WTC11 (cell line): ENCODE results near the gene CCL7. TPM values are rescaled to one million over a fixed set of nuclear protein-coding genes. Genes with fewer than 3 reads are reported as not detected.

Experiments used
- ATAC-seq: fragments of 200-7000 bp; cut with Tn5 transposase; 2 replicates; pipeline ENCODE4 v1.10.0; 2021; ENCODE audit warnings: mild to moderate bottlenecking, moderate library complexity
- CTCF ChIA-PET: fragments of 300-600 bp; sonication (Branson Sonifier 250); formaldehyde crosslinking; loops from one replicate; lab custom pipeline; 2021; ENCODE audit warnings: antibody characterized with exemption; lab: Charles Lee
- POLR2A ChIA-PET: fragments of 350-600 bp; sonication (Branson Sonifier 250); formaldehyde crosslinking; loops from one replicate; lab custom pipeline; 2021; ENCODE audit warnings: antibody characterized with exemption; lab: Charles Lee
- DNase-seq: peaks from one replicate; pipeline ENCODE4 v3.0.0; 2021; ENCODE audit warnings: low spot score
- H3K27ac Mint-ChIP-seq: 2 replicates; pipeline ENCODE4 v1.8.0; 2021; ENCODE audit warnings: mixed read lengths
- H3K27me3 Mint-ChIP-seq: 2 replicates; pipeline ENCODE4 v1.8.0; 2021; ENCODE audit warnings: low read depth, mild to moderate bottlenecking, moderate library complexity, mixed read lengths
- H3K36me3 Mint-ChIP-seq: 2 replicates; pipeline ENCODE4 v1.8.0; 2021; ENCODE audit warnings: mixed read lengths
- H3K4me1 Mint-ChIP-seq: 2 replicates; pipeline ENCODE4 v1.8.0; 2022; ENCODE audit warnings: mixed read lengths
- H3K4me3 Mint-ChIP-seq: 2 replicates; pipeline ENCODE4 v1.8.0; 2021; ENCODE audit warnings: mild to moderate bottlenecking, moderate library complexity, mixed read lengths
- H3K9me3 Mint-ChIP-seq: 2 replicates; pipeline ENCODE4 v1.8.0; 2021; ENCODE audit warnings: mixed read lengths
- ESRRA ChIP-seq: sonication (generic); formaldehyde crosslinking; IDR thresholded peaks from 2 replicates; pipeline ENCODE4 v1.8.1; 2022; ENCODE audit warnings: mild to moderate bottlenecking, missing genetic modification reagents, borderline replicate concordance
- ETV6 ChIP-seq: sonication (generic); formaldehyde crosslinking; IDR thresholded peaks from 2 replicates; pipeline ENCODE4 v1.8.1; 2022; ENCODE audit warnings: mild to moderate bottlenecking, missing genetic modification reagents
- FOXK1 ChIP-seq: sonication (generic); formaldehyde crosslinking; IDR thresholded peaks from 2 replicates; pipeline ENCODE4 v1.8.0; 2022; ENCODE audit warnings: mild to moderate bottlenecking, moderate library complexity, missing genetic modification reagents
- FOXP1 ChIP-seq: sonication (generic); formaldehyde crosslinking; IDR thresholded peaks from 2 replicates; pipeline ENCODE4 v1.8.0; 2022; ENCODE audit warnings: missing genetic modification reagents, mild to moderate bottlenecking, moderate library complexity, borderline replicate concordance
- GTF2I ChIP-seq: fragments of 250-450 bp; sonication (Bioruptor Pico); conservative IDR thresholded peaks from 2 replicates; pipeline ENCODE4 v1.4.0; 2021; ENCODE audit warnings: mild to moderate bottlenecking
- IRF2 ChIP-seq: sonication (generic); formaldehyde crosslinking; IDR thresholded peaks from 2 replicates; pipeline ENCODE4 v1.8.0; 2022; ENCODE audit warnings: low read depth, missing genetic modification reagents, borderline replicate concordance
- JUN ChIP-seq: sonication (generic); formaldehyde crosslinking; IDR thresholded peaks from 2 replicates; pipeline ENCODE4 v1.8.0; 2023; ENCODE audit warnings: mild to moderate bottlenecking, missing genetic modification reagents
- SP1 ChIP-seq: sonication (generic); formaldehyde crosslinking; conservative IDR thresholded peaks from 2 replicates; pipeline ENCODE4 v1.8.1; 2022; ENCODE audit warnings: missing genetic modification reagents
- TCF7 ChIP-seq: sonication (generic); formaldehyde crosslinking; IDR thresholded peaks from 2 replicates; pipeline ENCODE4 v1.8.0; 2022; ENCODE audit warnings: mild to moderate bottlenecking, low read depth, missing genetic modification reagents, moderate library complexity
- ZNF121 ChIP-seq: sonication (generic); formaldehyde crosslinking; IDR thresholded peaks from 2 replicates; pipeline ENCODE4 v1.8.0; 2023; ENCODE audit warnings: missing genetic modification reagents
- ZNF138 ChIP-seq: sonication (generic); formaldehyde crosslinking; conservative IDR thresholded peaks from 2 replicates; pipeline ENCODE4 v1.8.1; 2022; ENCODE audit warnings: mild to moderate bottlenecking, moderate library complexity, missing genetic modification reagents
- total RNA-seq: library from RNA; stranded (reverse); gene quantifications from 3 replicates; pipeline ENCODE4 v1.2.3, GENCODE V29; 2021
- TF ChIP-seq, protein P1 (sequence below): sonication (generic); formaldehyde crosslinking; IDR thresholded peaks from 2 replicates; pipeline ENCODE4 v1.8.0; 2023; ENCODE audit warnings: mild to moderate bottlenecking, missing genetic modification reagents
- TF ChIP-seq, protein P2 (sequence below): fragments of 250-450 bp; sonication (Bioruptor Pico); IDR thresholded peaks from 2 replicates; pipeline ENCODE4 v1.9.0; 2021; ENCODE audit warnings: moderate library complexity, mild to moderate bottlenecking, inconsistent platforms, borderline replicate concordance
- TF ChIP-seq, protein P3 (sequence below): sonication (generic); formaldehyde crosslinking; IDR thresholded peaks from 2 replicates; pipeline ENCODE4 v1.8.1; 2022; ENCODE audit warnings: low read depth, missing genetic modification reagents, borderline replicate concordance
- TF ChIP-seq, protein P4 (sequence below): fragments of 250-450 bp; sonication (Bioruptor Pico); IDR thresholded peaks from 2 replicates; pipeline ENCODE4 v1.9.0; 2021; ENCODE audit warnings: mild to moderate bottlenecking, borderline replicate concordance
- TF ChIP-seq, protein P5 (sequence below): sonication (generic); formaldehyde crosslinking; IDR thresholded peaks from 2 replicates; pipeline ENCODE4 v1.8.1; 2023; ENCODE audit warnings: mild to moderate bottlenecking, missing genetic modification reagents, moderate library complexity
- TF ChIP-seq, protein P6 (sequence below): sonication (generic); formaldehyde crosslinking; IDR thresholded peaks from 2 replicates; pipeline ENCODE4 v1.8.0; 2022; ENCODE audit warnings: missing genetic modification reagents

The CCL7 gene
- total RNA-seq, 1 experiment from 2014 or later = not detected

DNA sequence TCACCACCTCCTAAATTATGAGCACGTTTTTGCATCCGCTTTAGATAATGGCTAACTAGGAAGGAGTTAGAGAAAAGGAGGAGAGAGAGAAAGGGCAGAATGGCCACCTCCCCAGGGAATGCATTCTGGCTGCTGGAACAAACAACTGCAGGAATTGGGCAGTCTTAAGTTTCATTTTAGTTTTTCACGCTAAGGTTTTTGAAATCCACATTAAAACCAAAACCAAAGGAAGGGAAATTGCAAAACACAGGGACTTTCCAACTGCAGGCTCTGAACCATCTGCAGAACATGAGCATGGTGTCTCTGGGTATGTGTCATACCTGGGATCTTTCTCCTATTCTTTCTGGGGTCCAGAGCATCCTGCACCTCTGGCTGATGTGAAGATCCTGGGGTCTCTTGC lies 37.1 kb downstream of the CCL7 start:
- ATAC-seq (no peak), DNase-seq (no peak)
- POLR2A ChIA-PET = interaction anchor here (0.9 kb wide), 1 partner anchor 105 kb away, joined by 3 read pairs; no protein-coding TSS in a partner anchor
- Mint-ChIP-seq H3K27me3 (no peaks in the 10 kb centered on the region; the same call in 1 of the 2 replicates), H3K4me3 (no peak overlapping the region), H3K36me3 (no peaks in the 10 kb centered on the region), H3K27ac (no peak overlapping the region), H3K9me3 (no peaks in the 10 kb centered on the region), H3K4me1 (peaks cover 5% of the 10 kb centered on the region)
- TF ChIP-seq ETV6 (CRISPR knock-in tag) (no peak), ESRRA (no peak), ZNF138 (no peak), ZNF121 (CRISPR knock-in tag) (no peak), JUN (no peak)
- TF ChIP-seq, protein P1, sequence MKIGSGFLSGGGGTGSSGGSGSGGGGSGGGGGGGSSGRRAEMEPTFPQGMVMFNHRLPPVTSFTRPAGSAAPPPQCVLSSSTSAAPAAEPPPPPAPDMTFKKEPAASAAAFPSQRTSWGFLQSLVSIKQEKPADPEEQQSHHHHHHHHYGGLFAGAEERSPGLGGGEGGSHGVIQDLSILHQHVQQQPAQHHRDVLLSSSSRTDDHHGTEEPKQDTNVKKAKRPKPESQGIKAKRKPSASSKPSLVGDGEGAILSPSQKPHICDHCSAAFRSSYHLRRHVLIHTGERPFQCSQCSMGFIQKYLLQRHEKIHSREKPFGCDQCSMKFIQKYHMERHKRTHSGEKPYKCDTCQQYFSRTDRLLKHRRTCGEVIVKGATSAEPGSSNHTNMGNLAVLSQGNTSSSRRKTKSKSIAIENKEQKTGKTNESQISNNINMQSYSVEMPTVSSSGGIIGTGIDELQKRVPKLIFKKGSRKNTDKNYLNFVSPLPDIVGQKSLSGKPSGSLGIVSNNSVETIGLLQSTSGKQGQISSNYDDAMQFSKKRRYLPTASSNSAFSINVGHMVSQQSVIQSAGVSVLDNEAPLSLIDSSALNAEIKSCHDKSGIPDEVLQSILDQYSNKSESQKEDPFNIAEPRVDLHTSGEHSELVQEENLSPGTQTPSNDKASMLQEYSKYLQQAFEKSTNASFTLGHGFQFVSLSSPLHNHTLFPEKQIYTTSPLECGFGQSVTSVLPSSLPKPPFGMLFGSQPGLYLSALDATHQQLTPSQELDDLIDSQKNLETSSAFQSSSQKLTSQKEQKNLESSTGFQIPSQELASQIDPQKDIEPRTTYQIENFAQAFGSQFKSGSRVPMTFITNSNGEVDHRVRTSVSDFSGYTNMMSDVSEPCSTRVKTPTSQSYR (CRISPR knock-in tag) = no peak
- TF ChIP-seq, protein P2, sequence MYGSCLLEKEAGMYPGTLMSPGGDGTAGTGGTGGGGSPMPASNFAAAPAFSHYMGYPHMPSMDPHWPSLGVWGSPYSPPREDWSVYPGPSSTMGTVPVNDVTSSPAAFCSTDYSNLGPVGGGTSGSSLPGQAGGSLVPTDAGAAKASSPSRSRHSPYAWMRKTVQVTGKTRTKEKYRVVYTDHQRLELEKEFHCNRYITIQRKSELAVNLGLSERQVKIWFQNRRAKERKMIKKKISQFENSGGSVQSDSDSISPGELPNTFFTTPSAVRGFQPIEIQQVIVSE (CRISPR knock-in tag) = no peak
- CTCF ChIA-PET = interaction anchor here (0.6 to 12.7 kb wide), 21 partner anchors 9 to 556 kb away, joined by 3 to 166 read pairs (median 3); partner anchors contain the start of genes CCL1 and CCL7

DNA sequence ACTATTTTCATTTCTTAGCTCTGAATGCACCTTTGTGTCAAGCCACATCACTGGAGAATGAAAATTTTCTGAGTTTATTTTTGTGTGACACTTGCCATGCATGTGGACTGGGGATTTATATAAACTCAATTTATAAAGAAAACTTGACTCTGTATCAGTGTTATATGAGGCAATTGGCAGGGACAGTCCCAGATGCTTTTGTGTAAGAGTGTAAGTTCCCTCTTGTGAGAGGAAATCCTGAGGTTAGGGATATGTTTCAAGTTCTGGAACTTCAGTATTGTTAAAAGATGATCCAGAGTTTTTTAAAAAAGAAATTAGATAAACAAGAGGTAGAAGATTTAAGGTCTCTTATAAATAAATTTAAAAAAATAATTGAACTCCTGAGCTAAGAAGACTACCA lies 38.4 kb downstream of the CCL7 start:
- no peak for DNase-seq
- TF ChIP-seq SP1 (no peak), FOXP1 (no peak), IRF2 (CRISPR knock-in tag) (no peak)
- TF ChIP-seq, protein P3, sequence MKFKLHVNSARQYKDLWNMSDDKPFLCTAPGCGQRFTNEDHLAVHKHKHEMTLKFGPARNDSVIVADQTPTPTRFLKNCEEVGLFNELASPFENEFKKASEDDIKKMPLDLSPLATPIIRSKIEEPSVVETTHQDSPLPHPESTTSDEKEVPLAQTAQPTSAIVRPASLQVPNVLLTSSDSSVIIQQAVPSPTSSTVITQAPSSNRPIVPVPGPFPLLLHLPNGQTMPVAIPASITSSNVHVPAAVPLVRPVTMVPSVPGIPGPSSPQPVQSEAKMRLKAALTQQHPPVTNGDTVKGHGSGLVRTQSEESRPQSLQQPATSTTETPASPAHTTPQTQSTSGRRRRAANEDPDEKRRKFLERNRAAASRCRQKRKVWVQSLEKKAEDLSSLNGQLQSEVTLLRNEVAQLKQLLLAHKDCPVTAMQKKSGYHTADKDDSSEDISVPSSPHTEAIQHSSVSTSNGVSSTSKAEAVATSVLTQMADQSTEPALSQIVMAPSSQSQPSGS (CRISPR knock-in tag) = no peak
- ATAC-seq = no peak
- Mint-ChIP-seq H3K36me3 (no peaks in the 10 kb centered on the region), H3K27me3 (peaks cover 4% of the 10 kb centered on the region; the same call in 1 of the 2 replicates), H3K4me1 (peaks cover 5% of the 10 kb centered on the region), H3K9me3 (no peaks in the 10 kb centered on the region), H3K27ac (no peak overlapping the region), H3K4me3 (no peak overlapping the region)
- ChIA-PET POLR2A (no interaction called here), CTCF (interaction anchor here (1.1 to 12.7 kb wide), 3 partner anchors 53 to 137 kb away, joined by 5 to 166 read pairs (median 5); partner anchors contain the start of gene CCL1)

DNA sequence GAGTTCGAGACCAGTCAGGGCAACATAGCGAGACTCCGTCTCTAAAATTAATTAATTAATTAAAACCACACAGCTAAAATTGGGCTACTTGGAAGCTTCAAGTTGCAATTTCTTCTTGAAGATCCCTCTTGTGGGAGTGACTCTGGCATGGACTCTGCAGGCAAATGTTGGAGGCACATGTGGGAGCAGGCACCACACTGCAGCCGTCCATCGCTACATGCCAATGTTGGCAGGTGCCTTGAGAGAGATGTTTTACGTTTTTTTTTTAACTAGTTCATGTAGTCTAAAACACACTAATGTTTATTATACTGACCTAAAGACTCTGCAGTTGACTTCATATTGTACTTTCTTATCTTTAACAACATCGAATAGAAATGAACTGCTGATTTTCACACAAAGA lies 41.3 kb downstream of the CCL7 start:
- H3K9me3 Mint-ChIP-seq = no peaks in the 10 kb centered on the region
- POLR2A ChIA-PET = no interaction called here
- CTCF ChIA-PET = interaction anchor here (12.7 kb wide), 1 partner anchor 50 kb away, joined by 166 read pairs; the partner anchor contains the start of gene CCL1
- H3K4me1 Mint-ChIP-seq = peaks cover 5% of the 10 kb centered on the region
- TF ChIP-seq TCF7 (CRISPR knock-in tag) (no peak), GTF2I (CRISPR knock-in tag) (no peak), FOXK1 (CRISPR knock-in tag) (no peak)
- TF ChIP-seq, protein P4, sequence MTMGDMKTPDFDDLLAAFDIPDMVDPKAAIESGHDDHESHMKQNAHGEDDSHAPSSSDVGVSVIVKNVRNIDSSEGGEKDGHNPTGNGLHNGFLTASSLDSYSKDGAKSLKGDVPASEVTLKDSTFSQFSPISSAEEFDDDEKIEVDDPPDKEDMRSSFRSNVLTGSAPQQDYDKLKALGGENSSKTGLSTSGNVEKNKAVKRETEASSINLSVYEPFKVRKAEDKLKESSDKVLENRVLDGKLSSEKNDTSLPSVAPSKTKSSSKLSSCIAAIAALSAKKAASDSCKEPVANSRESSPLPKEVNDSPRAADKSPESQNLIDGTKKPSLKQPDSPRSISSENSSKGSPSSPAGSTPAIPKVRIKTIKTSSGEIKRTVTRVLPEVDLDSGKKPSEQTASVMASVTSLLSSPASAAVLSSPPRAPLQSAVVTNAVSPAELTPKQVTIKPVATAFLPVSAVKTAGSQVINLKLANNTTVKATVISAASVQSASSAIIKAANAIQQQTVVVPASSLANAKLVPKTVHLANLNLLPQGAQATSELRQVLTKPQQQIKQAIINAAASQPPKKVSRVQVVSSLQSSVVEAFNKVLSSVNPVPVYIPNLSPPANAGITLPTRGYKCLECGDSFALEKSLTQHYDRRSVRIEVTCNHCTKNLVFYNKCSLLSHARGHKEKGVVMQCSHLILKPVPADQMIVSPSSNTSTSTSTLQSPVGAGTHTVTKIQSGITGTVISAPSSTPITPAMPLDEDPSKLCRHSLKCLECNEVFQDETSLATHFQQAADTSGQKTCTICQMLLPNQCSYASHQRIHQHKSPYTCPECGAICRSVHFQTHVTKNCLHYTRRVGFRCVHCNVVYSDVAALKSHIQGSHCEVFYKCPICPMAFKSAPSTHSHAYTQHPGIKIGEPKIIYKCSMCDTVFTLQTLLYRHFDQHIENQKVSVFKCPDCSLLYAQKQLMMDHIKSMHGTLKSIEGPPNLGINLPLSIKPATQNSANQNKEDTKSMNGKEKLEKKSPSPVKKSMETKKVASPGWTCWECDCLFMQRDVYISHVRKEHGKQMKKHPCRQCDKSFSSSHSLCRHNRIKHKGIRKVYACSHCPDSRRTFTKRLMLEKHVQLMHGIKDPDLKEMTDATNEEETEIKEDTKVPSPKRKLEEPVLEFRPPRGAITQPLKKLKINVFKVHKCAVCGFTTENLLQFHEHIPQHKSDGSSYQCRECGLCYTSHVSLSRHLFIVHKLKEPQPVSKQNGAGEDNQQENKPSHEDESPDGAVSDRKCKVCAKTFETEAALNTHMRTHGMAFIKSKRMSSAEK = no peak
- TF ChIP-seq, protein P5, sequence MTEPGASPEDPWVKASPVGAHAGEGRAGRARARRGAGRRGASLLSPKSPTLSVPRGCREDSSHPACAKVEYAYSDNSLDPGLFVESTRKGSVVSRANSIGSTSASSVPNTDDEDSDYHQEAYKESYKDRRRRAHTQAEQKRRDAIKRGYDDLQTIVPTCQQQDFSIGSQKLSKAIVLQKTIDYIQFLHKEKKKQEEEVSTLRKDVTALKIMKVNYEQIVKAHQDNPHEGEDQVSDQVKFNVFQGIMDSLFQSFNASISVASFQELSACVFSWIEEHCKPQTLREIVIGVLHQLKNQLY = no peak
- TF ChIP-seq, protein P6, sequence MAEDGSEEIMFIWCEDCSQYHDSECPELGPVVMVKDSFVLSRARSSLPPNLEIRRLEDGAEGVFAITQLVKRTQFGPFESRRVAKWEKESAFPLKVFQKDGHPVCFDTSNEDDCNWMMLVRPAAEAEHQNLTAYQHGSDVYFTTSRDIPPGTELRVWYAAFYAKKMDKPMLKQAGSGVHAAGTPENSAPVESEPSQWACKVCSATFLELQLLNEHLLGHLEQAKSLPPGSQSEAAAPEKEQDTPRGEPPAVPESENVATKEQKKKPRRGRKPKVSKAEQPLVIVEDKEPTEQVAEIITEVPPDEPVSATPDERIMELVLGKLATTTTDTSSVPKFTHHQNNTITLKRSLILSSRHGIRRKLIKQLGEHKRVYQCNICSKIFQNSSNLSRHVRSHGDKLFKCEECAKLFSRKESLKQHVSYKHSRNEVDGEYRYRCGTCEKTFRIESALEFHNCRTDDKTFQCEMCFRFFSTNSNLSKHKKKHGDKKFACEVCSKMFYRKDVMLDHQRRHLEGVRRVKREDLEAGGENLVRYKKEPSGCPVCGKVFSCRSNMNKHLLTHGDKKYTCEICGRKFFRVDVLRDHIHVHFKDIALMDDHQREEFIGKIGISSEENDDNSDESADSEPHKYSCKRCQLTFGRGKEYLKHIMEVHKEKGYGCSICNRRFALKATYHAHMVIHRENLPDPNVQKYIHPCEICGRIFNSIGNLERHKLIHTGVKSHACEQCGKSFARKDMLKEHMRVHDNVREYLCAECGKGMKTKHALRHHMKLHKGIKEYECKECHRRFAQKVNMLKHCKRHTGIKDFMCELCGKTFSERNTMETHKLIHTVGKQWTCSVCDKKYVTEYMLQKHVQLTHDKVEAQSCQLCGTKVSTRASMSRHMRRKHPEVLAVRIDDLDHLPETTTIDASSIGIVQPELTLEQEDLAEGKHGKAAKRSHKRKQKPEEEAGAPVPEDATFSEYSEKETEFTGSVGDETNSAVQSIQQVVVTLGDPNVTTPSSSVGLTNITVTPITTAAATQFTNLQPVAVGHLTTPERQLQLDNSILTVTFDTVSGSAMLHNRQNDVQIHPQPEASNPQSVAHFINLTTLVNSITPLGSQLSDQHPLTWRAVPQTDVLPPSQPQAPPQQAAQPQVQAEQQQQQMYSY (CRISPR knock-in tag) = no peak
- H3K36me3 Mint-ChIP-seq = no peaks in the 10 kb centered on the region
- no peak overlapping the region for H3K4me3 Mint-ChIP-seq
- DNase-seq = no peak
- ATAC-seq = no peak
- H3K27me3 Mint-ChIP-seq = peaks cover 18% of the 10 kb centered on the region
- H3K27ac Mint-ChIP-seq = no peak overlapping the region
